ENCODE measurements around the gene OLIG1.

GRCh38 chr21:33057385-33057940, 12.5 kb upstream of the OLIG1 start:
- TF ChIP-seq POLR2A (IDR thresholded peaks at IDR 0.05), result no peak
- TF ChIP-seq CTCF (IDR thresholded peaks at IDR 0.05), result no peak

Measured in prostate gland (tissue), 2 donors.